ENCODE data around the gene RRP36.
A peak's percentile ranks its signal among the peaks of the same experiment; 100 is the strongest.

The RRP36 gene

DNA sequence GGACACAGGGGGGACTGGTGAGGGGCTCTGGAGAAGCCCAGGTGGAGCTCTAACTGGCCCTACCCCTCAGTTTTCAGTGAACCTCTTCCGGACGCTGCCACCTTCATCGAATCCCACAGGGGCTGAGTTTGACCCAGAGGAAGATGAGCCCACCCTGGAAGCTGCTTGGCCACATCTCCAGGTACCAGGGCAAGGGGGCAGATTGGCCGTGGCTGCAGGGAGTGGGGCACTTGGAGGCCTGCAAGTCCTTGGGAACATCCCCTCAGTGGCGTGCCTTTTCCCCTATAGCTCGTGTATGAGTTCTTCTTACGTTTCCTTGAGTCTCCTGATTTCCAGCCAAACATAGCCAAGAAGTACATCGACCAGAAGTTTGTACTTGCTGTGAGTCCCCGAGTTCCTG lies 14.3 kb upstream of the RRP36 start:
- DNase-seq = no peak

DNA sequence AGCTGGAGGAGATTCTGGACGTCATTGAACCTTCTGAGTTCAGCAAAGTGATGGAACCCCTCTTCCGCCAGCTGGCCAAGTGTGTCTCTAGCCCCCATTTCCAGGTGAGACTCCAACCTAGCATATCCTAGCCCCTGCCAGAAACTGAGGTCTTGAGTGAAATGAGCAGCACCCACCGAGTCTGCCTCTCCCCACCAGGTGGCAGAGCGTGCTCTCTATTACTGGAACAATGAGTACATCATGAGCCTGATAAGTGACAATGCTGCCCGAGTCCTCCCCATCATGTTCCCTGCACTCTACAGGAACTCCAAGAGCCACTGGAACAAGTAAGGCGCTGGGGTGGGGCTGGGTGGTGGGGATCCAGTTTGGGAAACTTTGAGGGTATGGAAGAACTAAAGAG lies 12.3 kb upstream of the RRP36 start:
- peak; percentile 46 for DNase-seq

DNA sequence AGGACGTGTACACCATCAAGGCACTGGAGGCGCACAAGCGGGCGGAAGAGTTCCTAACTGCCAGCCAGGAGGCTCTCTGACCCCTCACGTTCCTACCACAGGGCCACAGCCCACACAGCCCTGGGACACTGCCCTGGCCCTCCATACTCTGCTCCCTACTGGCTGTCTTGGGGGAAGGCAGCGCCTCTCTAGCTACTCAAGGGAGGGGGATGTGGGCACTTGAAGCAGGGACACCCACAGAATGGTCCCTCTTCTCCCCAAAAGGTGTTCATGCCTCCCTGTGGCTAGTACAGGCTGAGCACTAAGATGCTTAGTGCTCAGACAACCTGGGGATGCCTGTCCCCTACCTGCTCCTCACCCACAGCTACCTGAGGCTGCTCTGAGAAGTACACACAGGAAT lies 10.2 kb upstream of the RRP36 start:
- DNase-seq = no peak

DNA sequence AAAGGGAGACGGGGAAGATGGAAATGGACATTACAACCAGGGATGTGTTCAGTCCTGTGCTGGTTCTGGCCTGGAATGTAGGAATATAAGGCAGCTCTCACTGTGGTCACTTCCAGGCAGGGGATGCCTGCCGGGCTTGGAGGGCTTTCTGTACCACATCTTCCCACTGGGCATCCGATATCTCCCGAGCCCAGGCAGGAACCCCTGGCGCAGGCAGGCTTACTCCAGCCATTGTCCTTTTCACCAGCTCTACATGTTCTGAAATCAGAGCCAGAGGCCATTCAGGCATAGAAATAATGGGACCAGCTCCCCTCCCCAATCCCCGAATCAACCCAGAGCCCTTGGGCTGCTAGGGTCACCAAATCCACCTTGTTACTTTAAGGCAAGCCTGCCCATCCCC lies 9.1 kb upstream of the RRP36 start:
- DNase-seq = no peak

DNA sequence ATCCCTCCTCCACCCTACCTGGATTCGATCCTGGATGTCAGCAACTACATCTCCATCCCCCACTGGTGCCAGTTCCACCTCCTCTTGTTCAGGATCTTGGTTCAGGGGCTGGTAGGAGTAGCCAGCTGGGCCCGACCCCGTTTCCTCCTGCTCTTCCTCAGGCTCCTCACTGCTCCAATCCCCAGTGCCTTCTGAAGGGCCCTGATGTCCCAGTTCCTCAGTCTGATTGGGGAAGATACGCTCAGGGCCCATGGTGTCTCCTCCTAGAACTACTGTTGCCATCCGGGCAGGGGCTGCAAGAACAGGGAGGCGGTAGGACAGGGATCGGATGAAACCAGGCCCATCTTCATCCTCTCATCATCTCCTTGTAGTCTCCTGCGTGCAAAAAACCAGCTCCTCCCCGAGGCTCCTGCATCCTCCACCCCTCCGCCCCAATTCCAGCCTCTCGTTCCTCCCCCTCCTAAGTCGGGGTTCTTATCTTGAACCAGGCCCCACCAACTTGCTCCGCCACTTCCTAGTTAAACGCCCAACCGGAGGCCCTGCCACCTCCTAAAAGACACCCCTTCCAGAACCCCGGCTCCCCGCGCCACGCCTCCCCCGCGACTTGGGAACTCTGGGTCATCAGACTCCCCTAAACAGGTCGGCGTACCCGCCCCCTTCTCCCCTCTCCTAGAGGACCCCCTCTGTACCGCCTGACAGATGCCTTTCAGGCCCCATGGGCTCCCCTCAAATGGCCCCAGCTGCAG lies 8.2 kb upstream of the RRP36 start:
- DNase-seq = no peak

DNA sequence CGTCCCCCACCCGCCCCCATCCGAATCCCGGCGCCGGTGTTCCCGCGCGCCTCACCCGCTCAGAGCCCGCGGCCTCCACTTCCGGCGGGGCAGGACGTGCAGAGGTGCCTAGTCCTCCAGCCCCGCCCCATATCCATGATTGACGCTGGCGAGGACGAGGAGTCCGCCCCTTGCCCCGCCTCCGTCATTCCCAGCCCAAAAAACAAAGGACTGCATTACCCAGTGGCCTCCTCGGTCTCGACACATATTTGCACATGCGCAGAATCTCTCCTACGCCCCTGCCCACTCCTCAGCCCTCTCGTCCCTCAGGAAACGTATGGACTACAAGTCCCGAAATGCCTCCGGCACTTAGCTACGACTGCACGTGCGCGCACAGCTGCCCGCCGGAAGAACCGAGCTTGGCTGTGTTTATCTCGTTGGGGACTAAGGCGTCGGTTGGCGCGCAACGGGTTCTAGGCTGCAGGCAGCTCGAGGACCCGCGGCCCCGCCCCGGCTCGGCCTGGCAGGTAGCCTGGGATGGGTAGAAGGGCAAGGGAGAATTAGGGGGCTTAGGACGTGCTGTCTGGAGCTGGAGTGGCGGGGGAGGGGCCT lies 7.5 kb upstream of the RRP36 start, which contains the start of the genes KLHDC3 and MEA1:
KLHDC3 (plus strand) TSS at position 407 of the 591 bp plus-strand sequence. CDS start 2,944 bp downstream, outside the sequence.
MEA1 (minus strand) TSS at position 104 of the 591 bp plus-strand sequence. CDS start 133 bp downstream, outside the sequence.
- peak; percentile 100 for DNase-seq

DNA sequence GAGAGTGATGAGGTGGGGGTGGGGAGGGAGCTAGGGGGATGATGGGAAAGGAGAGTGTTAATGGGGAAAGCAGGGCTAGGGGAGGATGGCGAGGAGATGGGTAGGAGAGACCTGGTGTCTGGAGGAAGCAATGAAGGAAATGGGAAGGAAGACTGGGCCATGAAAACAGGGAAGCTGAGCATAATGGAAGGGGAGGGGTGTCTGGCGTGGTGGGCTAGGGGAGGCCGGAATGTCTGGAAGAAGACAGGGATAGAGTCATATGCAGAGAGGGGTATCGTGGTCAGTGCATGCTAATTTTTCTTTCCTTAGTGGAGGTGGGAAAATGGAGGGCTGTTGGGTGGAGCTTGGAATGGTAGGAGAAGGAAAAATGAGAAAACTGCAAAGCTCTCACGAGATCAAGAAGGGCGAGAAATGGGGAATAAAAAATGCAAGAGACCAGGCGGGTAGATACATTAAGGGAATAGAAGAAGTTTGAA lies 7.0 kb upstream of the RRP36 start:
- no peak for DNase-seq

DNA sequence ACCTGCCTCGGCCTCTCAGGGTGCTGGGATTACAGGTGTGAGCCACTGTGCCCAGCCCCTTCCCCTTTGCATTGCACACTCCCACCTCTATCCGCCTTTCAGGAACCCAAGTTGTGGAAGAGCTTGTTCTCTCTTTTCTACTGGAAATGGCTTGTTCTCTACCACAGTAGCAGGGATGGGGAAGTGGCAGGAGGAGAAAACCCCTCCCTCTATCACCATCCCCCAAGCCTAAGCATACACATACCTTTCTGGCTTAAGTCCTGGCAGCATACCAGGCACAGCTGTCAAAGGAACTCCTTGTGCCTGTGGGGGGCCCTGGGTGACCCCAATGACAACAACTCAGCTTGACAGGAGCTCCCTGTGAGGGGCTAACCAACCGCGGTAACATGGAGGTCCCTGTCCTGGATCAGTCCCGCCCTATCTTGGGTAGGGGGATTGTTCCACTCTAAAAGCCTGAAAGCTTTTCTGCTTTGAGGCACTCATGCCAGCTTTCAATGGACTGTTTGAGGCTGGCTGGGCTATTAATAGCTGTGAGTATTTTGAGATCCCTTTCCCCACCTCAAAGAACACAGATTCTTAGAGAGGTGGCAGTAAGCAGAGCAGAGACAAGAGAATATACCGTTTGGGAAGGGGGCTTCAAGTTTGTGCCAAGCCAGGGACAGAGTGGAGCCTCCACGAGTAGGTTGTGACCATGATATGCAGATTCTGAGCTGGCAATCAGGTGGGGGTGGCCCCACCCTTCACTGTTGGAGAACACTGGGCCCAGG lies 5.1 kb upstream of the RRP36 start:
- DNase-seq = no peak

DNA sequence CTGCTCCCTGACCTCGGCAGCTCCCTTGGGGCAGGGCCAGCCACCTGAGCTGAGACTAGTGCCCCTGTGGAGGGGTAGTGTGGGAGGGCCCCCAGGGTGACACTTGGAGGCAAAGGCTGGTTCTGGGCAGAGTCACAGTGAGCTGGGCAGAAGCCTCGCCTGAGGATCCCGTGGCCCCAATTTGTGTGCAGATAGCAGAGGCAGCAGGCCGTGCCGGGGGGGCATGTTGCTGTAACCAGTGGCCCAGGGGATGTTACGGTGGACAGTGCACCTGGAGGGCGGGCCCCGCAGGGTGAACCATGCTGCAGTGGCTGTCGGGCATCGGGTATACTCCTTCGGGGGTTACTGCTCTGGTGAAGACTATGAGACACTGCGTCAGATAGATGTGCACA lies 4.5 kb upstream of the RRP36 start:
- no peak for DNase-seq

DNA sequence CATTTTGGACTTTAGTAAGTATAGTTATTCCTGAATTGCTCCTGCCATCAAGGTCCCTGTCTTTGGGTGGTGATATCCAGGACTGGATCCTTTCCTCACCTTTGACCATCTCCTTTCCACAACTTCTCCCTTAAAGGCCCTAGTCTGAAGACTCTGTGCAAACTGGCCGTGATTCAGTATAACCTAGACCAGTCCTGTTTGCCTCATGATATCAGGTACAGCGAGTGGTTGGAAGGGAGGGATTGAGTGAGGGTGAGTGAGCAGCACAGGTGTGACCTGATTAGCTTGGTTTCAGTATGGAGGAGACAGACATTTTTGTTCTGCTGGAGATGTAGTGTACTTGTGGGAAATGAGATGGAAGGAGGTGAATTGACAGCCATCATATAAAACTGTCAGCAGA lies 2.3 kb upstream of the RRP36 start:
- DNase-seq = no peak

DNA sequence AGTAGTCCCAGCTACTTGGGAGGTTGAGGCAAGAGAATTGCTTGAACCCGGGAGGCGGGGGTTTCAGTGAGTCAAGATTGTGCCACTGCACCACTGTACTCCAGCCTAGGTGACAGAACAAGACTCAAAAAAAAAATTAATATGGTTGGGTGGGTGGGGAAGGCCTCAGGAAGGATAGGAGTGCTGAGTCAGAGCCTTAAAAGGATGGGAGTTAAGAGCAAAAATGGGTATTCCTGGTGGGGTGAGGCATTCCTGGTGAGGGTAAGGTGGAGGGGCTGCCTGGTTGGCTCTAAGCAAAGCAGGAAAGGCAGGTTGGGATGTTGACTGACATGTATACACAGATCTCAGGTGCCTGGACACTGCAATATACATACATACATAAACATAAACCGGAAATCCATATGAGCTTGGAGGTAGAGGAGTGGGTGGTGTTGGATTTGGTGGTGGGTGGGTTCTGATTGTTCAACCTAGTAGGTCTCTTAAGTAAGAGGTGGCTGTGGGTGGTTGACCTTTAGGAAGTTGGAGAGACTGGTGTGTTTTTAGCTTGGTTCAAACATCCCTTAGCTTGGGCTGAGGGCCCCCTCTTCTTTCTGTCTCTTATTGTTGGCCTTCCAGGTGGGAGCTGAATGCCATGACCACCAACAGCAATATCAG lies 1.2 kb upstream of the RRP36 start:
- DNase-seq = no peak

DNA sequence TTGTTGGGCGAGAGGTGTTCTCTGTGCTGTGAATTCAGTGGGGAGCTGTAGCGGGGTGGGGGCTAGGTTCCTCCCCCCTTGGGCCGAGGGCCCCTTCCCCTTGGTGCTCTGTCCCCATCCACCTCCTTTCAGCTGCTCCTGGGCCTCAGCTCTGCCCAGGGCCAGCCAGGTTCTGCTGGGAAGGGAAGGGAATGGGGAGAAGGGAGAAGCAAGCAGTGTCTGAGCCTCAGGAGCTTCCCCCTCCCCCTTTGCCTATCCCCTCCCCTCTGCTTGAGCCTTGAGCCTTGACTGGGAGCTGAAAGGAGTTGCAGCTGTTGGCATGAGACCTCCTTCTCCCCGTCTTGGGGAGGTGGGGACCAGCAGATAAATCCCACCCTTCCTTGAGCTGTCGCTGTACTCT lies 576 bp upstream of the RRP36 start:
- no peak for DNase-seq

DNA sequence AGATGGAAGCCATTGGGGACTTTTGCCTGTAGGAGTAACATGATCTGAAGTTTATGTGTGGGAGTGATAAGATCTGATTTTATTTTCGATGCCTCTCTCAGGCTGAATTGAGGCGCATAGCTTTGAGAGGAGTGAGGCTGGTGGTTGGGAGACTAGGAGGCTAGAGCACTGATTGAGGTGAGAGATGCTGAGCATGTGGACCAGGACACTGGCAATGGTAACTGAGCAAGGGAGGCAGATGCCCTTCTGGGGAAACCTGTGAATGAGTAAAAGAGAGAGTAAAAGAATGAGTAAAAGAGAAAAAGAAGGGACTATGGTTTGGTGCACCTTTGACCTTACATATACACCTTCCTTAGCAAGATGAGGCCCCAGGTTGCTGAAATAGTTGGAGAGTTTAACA lies 3.0 kb downstream of the RRP36 start:
- DNase-seq = no peak

DNA sequence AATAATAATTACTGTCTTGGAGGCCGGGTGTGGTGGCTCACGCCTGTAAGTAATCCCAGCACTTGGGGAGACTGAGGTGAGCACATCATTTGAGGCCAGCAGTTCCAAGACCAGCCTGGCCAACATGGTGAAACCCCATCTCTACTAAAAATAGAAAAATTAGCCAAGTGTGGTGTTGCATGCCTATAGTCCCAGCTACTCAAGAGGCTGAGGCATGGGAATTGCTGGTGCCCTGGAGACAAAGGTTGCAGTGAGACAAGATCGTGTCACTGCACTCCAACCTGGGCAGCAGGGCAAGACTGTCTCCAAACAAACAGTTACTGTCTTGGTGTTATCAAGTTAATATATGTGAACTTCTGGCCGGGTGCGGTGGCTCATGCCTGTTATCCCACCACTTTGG lies 4.9 kb downstream of the RRP36 start:
- no peak for DNase-seq

DNA sequence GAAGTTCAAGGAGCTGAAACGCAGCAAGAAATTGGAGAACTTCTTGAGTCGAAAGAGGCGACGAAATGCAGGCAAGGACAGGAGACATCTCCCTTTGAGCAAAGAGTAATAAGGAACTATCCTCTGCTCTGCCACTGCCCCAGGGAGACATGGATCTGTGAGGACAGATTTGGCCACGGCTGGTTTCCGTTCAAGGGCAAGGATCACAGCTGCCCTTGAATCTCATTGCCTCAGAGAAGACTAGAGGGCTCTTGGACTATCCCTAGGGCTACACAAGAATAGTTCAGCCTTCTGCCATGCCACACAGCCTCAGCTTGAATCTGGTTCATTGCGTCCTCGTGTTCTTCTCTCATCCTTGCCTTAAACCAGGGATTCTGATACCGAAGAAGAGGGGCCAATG lies 7.7 kb downstream of the RRP36 start:
- no peak for DNase-seq

DNA sequence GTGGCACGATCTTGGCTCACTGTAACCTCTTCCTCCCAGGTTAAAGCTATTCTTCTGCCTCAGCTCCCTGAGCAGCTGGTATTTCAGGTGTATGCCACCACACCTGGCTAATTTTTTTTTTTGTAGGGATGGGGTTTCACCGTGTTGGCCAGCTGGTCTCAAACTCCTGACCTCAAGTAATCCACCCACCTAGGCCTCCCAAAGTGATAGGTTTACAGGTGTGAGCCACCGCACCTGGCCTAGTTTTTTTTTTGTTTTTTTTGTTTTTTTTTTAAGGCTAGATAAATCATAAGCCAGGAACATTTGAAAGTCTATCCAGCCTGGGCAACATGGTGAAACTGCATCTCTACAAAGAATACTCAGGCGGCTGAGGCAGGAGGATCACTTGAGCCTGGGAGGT lies 10.9 kb downstream of the RRP36 start:
- no peak for DNase-seq

DNA sequence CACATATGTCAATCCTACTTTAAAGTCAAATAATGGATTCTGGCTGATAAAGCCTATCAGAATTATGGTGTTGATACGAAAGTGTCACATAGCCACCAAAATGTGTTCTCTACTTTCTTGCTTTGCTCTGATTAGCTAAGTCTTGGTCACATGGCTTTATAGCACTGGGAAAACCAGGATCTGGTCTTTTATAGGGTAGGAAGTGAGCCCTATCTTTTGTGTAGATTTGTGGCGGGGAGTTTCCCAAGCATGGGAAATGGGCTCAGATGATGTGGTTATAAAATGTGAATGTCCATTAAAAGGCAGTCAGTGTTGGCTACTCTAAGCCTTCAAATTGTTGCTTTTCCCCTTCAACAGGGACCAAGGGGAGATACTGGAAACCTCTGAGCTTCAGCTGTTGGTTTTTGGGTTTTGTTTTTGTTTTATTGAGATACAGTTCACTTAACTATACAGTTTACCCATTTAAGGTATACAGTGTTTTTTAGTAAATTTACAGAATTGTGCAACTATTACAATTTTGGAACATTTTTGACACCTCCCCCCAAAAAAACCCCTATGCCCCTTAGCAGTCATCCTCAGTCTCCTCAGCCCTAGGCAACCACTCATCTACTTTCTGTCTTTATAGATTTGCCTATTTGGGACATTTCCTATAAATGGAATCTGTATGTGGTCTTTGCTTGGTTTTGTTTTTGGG lies 12.2 kb downstream of the RRP36 start:
- no peak for DNase-seq

DNA sequence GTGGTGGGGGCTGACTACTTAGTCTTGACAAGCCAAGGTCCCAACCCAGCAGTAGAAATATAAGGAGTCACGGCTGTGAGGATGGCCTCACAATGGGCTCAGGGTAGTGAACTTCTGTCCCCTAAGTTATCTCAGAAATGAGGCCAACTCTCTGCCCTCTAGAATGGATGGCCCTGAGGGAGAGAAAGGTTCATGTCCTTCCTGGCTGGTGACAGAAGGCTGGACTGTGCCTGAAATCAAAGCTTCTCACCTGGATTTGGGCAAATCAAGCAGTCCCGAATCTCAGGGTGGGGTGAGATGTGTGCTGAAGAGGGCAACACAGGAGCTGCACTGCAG lies 12.7 kb downstream of the RRP36 start:
- no peak for DNase-seq

DNA sequence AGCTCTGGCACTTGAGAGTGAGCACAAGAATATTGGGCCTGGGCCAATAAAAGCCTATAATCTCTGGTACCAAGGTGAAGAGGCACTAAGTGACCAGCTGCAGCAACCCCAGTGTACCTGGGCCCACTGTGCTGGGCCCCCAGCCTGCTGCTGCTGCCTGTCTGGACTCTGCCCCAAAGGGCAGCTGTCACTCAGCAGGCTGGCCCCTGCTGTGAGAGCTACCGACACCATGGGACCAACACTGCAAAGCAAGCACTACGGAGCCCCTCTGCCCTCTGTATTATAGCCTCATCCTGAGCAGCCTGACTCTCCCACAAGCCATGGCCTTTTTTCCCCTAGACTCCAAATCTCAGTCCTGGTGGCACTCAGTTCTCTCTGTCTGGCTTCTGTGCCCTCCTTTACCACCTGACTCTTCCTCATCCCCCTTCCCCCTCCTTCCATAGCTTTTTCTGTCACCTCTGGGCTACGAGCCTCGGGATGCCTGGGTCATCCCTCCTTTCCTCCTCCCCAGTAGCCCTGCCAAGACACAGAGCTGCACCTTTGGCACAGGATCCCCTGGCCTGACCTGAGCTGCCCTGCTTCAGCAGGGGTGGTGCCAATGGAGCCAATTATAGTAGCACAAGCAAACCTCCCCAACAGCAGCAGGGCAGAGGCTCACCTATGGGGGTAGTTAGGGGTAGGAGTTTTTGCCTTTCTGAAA lies 14.2 kb downstream of the RRP36 start:
- DNase-seq = no peak

DNA sequence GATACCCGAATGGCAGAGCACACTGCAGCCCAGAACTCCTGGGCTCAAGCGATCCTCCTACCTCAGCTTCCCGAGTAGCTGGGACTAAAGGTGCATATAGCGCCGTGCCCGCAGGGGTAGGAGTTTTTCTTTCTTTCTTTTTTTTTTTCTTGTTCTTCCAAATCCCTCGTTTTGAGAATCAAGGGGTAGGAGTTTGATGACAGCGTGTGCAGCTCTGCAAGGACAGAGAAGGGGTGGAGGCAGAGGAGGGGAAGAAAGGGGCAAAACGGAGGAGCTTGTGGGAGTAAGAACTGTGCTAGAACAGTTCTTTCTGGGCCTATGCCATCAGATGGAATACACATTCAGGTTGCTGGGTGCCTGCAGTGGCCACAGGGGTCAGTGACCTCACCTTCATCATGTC lies 15.3 kb downstream of the RRP36 start:
- DNase-seq = no peak

DNA sequence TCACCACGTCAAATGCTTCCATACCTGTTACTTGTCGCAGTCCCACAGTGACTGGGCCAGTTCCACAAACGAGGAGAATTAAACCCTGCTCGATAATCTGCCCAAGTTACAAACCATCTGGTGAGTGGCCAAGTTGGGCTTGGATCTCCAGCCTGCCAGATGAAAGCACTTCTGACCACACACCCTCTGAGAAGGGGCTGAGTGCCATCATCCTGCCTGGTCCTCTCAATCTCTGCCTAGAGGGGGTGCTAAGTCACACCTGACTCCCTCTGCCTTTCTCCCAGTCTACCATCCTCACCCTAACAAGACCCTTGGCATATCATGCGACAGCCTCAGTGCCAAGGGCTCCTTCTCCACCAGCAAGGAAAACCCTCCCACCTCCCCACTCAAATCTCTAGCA lies 15.8 kb downstream of the RRP36 start:
- no peak for DNase-seq

DNA sequence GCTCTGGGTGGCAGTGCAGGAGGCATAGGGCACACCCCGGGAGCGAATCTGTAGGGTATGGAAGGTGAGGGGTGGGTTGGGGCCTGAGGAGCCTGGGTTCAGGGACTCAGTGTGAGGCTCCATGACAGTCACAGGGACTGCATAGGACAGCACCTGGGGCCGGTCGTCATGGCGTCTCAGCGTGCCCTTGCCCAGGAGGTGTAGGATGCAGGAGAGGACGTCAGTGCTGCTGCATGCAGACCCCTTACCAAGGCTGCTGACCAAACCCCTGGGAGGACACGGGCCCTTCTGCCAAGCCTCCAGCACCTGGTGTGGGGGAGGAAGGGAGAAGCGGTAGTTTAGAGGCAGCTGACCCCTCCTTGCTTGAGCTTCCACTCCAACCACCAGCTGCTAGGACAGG lies 16.3 kb downstream of the RRP36 start:
- no peak for DNase-seq
